Gastrocnemius medialis (tissue), 4 donors: ENCODE data around the gene DNAL4.

Experiments used
- POLR2A ChIP-seq, 2 donors: fragments of 450-650 bp; IDR thresholded peaks; one replicate each; pipeline ENCODE4 v1.6.1; 2017; ENCODE audit warnings: antibody characterized with exemption in 2 of 2, mild to moderate bottlenecking in 2 of 2, moderate library complexity in 2 of 2
- TF ChIP-seq, protein P1 (sequence below), 5 experiments: fragments of 450-650 bp in 3 of 5; fragments of 200-600 bp in 2 of 5; sonication (generic) in 2 of 5; IDR thresholded peaks in 4 of 5; conservative IDR thresholded peaks in 1 of 5; 1 replicate in 4 of 5; 2 replicates in 1 of 5; pipeline ENCODE4 v1.5.1; 2016 to 2019; ENCODE audit warnings: antibody characterized with exemption in 5 of 5, mild to moderate bottlenecking in 3 of 5, moderate library complexity in 3 of 5

DNA sequence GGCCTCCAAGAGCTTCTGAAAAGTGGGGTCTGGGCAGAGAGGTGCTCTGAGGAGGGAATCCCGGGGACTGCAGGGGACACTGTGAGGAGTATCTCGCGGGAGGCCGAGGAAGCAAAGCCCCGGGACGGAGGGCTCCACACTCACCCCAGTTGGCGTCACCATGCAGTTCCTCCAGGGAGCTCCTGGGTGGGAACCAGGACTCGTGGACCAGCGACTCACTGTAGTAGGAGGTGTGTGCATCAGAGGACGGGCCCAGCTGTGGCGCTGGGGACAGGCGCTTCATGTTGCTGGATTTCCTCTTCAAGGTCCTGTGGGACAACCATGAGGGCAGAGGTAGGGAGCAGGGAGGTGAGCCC is 42.9 kb downstream of the DNAL4 start:
- TF ChIP-seq, protein P1, sequence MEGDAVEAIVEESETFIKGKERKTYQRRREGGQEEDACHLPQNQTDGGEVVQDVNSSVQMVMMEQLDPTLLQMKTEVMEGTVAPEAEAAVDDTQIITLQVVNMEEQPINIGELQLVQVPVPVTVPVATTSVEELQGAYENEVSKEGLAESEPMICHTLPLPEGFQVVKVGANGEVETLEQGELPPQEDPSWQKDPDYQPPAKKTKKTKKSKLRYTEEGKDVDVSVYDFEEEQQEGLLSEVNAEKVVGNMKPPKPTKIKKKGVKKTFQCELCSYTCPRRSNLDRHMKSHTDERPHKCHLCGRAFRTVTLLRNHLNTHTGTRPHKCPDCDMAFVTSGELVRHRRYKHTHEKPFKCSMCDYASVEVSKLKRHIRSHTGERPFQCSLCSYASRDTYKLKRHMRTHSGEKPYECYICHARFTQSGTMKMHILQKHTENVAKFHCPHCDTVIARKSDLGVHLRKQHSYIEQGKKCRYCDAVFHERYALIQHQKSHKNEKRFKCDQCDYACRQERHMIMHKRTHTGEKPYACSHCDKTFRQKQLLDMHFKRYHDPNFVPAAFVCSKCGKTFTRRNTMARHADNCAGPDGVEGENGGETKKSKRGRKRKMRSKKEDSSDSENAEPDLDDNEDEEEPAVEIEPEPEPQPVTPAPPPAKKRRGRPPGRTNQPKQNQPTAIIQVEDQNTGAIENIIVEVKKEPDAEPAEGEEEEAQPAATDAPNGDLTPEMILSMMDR (IDR thresholded peaks at IDR 0.05 in 4 of 5, conservative IDR thresholded peaks at IDR 0.05 in 1 of 5): no peak
- no peak for TF ChIP-seq POLR2A (IDR thresholded peaks at IDR 0.05)
